Astrocyte of the cerebellum (primary cell): Measurements from ENCODE around the gene PXDN.

Experiments used
- DNase-seq: peaks from one replicate; pipeline ENCODE4 v3.0.0-alpha.2; 2011; ENCODE audit warnings: low read depth
- H3K4me3 ChIP-seq: 2 replicates; pipeline ENCODE4 v1.5.1; 2011; ENCODE audit warnings: mild to moderate bottlenecking, low read depth, low read length, moderate library complexity
- CTCF ChIP-seq: IDR thresholded peaks from 2 replicates; pipeline ENCODE4 v1.5.1; 2012; ENCODE audit warnings: low read length, low read depth, moderate library complexity, mild to moderate bottlenecking; ENCODE audit errors: missing control alignments
- in situ Hi-C: cut with HindIII; loops from 2 replicates; pipeline ENCODE4 v1.10.0; 2017; ENCODE audit warnings: low sequenced_read_pairs

Gene PXDN

GRCh38 chr2:1581965-1582625, 162.2 kb downstream of the PXDN start:
- no peak overlapping the region for H3K4me3 ChIP-seq
- in situ Hi-C loops, result no loop called here
- no peak for DNase-seq
- TF ChIP-seq CTCF, result no peak
